GM18907 (cell line): ENCODE data around the gene PRKAR2A.
A peak's percentile ranks its signal among the peaks of the same experiment; 100 is the strongest.
"Not testable (repeated sequence)": the region's sequence is repeated elsewhere in the genome, so short reads cannot be mapped to it uniquely, and the experiment has no call there.

Source experiments
- ATAC-seq: cut with Tn5 transposase; IDR thresholded peaks from one replicate; pipeline ENCODE4 v1.9.1; 2021; ENCODE audit warnings: mild to moderate bottlenecking, moderate library complexity; ENCODE audit not compliant: unreplicated experiment

PRKAR2A gene

DNA sequence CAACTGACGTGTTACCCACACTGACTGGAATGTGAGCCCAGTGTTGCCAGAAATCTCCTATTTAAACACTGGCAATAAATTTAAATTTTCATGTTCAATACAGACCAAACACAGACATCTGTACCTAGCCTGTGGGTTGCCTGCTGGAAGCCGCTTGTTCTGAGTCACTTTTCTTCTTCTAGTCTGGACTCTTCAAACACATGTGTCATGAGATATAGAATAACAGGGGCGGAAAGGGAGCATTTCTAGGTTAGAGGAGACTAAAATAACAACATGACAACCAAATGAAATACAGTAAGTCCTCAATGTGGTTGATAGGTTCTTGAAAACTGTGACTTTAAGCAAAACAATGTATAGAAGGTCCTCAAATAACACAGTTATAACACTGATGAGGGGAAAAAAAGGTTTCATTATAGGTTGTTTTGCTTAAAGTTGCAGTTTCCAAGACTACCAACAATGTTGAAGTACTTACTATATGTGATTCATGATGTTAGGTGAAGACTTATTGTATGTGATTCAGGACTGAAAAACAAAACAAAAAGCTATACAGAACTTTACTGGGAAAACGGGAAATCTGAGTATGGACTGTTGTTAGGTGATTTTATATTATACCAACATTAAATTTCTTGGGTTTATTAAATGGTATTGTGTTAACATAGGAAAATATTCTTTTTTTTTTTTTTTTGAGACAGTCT, 63.1 kb downstream of the PRKAR2A start:
- no peak for ATAC-seq

DNA sequence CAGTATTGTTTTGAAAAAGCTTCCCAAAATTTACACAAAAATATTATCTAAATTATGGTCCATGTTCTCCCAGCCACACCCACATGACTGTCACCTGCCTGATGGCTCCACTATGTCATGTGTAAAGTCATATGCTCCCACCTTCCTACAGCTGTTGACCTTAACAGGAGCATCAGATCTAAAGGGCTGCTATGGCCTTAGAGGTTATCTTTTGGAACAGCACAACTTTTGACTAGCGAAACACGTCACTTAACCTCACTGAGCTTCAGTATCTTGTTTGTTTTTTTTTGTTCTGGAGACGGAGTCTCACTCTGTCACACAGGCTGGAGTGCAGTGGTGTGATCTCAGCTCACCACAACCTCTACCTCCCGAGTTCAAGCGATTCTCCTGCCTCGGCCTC, 64.4 kb downstream of the PRKAR2A start:
- ATAC-seq, result no peak

DNA sequence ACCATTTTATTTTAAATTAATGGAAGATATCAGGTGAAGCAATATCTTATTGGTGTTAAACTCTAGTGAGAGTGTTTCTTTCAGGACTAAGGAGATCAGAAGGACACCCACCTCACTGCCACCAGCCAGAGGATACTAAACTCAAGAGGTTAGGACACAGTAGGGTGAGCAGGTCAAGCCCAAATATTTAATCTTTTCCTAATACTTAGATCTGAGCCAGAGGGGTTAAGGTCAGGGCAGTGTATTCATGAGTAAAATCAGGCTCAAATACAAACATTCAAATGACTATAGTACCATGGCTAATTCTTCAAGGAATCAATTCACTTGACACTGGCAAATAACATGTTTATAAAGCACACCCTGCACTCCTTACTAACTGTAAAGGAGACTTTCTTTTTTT, 65.6 kb downstream of the PRKAR2A start:
- ATAC-seq, result no peak

DNA sequence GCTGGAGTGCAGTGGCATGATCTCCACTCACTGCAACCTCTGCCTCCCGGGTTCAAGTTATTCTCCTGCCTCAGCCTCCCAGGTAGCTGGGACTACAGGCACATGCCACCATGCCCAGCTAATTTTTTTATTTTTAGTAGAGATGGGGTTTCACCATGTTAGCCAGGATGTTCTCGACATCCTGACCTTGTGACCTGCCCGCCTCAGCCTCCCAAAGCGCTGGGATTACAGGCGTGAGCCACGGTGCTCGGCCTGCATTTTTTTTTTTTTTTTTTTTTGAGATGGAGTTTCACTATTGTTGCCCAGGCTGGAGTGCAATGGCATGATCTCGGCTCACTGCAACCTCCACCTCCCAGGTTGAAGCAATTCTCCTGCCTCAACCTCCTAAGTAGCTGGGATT, 69.1 kb downstream of the PRKAR2A start:
- ATAC-seq, result not testable (repeated sequence)

DNA sequence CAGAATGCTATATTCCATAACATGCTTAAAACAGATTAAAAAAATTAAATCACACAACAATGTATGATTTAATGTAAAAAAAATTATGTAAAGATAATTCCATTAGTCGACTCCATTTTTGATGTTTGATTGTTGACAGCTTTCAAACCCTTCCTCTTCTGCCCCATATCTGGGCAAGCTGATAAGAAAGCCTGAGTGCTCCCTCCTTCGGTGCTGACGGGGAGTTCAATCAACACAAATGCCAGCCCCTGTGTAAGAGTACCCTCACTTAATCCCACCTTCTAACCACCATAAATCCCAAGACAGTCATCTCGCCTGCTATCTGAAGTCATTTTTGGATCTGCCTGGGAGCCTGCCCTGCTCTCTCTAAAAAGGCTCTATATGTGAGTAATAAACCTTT, 70.8 kb downstream of the PRKAR2A start:
- ATAC-seq, result no peak

DNA sequence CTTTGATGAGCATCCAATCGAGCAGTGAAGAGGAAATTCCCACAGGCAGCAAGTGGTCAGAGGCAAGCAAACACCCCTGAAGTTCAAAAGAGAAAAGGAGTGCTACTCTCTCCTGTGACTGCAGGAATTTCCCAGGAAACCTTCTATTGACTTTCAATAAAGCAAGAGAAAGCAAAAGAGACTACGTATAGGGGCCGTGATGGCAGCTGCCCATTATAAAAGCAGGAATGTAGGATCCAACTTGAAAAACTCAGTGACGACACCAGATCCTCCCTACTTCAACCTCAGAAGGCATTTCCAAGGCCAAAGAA, 77.5 kb downstream of the PRKAR2A start:
- no peak for ATAC-seq

DNA sequence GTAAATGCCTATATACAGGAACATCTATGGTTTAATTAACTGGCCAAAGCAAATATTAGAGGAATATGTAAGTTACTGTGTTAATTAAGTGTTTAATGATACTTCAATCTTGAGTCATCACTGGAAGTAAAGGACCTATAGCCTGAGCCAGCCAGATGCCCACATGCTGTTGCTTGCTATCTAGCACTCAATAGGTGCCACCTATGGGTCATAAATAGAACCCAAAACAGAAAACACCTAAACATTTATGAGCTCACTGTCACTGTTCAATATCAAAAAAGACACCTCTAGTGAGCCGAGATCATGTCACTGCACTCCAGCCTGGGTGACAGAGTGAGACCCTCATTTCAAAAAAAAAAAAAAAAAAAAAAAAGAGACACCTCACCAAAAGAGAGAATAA, 82.3 kb downstream of the PRKAR2A start:
- no peak for ATAC-seq

DNA sequence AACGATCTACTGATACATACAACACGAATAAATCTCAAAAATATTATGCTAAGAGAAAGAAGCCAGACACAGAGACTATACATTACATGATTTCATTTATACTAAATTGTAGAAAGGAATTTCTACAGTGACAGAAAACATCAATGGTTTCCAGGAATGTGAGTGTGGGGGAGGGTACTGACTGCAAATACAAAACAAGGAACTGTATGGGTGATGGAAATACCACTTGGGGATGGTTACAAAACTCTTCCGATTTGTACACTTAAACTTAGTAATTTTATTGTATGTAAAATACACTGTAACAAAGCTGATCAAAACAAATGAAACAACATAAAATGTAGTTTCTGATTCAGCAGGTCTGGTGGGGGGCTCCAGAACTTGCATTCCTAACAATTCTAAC, 84.9 kb downstream of the PRKAR2A start:
- no peak for ATAC-seq

DNA sequence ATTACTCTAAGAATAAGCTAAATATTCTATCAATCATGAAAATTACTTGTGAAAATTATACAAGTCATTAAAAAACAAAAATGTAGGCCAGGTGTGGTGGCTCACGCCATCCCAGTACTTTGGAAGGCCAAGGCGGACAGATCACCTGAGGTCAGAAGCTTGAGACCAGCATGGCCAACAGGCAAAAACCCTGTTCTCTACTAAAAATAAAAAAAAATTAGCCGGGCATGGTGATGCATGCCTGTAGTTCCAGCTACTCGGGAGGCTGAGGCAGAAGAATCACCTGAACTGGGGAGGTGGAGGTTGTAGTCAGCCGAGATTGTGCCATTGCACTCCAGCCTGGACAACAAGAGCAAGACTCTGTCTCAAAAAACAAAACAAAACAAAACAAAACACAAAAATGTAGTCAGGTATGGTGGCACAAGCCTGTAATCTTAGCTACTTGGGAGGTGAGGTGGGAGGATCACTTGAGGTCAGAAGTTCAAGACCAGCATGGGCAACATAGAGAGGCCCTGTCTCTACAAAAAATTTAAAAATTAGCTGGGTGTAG, 87.6 kb downstream of the PRKAR2A start:
- ATAC-seq, result not testable (repeated sequence)

DNA sequence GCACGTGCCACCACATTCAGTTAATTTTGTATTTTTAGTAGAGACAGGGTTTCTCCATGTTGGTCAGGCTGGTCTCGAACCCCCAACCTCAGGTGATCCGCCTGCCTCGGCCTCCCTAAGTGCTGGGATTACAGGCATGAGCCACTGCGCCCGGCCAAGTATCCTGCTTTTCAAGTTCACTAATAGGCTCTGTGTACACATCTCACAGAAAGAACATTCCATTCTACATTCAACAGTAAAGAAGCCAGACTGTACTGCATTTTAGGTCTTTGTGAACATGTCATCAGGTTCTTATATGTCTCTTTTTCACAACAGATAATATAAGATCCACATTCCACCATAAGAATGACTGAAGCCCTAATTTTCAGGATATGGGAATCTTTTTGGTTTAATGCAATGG, 88.1 kb downstream of the PRKAR2A start:
- ATAC-seq, result not testable (repeated sequence)

DNA sequence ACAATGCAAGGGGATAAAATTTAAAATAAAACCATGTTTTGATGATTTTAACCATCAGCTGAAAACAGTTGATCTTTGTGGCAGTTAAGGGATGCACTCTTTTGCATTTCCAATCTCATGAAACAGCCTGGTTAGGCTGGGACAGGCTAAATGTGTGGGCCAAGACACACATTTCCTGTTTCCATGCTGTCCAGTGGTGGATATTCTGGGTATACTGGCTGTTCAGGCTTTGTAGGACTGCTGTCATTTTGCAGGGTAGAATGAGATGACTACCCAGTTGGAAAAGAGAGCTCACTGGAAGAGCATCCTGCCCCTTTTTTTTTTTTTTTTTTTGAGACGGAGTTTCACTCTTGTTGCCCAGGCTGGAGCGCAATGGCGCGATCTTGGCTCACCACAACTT, 88.6 kb downstream of the PRKAR2A start:
- no peak for ATAC-seq

DNA sequence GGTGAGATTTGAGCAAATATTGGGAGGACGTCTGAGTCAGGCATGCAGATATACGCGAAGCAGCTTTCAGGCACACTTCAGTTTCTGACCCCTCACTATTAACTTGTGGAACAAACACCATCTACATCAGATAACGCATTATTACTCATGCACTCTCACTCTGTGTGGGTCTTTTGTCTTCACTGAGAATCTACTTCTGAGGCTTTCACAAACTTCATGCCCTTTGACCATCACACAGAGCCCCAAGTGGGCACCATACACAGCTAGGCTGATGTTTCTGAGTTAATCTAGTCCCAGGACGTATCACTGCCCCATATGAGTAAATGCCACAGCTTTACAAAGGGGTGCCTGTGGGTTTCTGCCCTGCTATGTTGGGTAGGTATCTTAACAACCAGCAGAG, 91.0 kb downstream of the PRKAR2A start:
- ATAC-seq, result no peak

DNA sequence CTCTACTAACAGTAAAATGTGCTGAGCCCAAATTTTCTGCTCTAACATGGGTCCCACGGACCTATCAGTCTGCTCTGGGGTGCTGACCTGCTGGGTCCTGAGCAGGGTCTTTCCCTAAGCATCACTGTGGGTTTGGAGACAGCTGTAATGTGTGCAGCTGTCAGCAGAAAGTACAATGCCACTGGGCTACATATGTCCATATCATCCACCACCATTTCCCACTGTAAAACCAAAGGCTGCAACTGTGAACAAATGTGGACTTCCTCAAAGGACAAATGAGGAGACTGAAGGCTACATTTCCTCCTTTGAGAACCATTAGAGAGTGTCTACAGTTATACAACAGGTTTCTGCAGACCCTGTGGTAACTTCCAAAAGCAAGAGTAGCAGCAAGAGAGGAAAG, 96.8 kb downstream of the PRKAR2A start:
- ATAC-seq, result no peak

DNA sequence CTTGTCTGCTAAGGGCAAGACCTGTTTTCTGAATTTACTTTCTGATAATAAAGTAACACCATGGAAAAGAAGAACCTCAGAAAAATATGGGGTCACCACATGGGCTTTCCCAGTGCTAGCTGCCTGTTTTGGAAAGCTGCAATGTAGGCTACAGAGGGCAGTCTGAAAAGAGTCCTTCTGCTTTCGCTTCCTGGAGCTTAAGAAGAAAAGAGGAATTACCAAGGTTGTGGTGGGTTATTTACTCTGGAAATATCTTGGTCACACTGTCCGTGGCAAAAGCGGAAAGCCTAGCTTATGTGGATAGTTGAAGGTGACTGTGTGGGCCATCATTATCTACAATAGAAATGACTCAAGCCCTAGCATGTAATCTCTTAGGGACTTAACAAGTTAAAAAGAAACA, 98.9 kb downstream of the PRKAR2A start:
- no peak for ATAC-seq

DNA sequence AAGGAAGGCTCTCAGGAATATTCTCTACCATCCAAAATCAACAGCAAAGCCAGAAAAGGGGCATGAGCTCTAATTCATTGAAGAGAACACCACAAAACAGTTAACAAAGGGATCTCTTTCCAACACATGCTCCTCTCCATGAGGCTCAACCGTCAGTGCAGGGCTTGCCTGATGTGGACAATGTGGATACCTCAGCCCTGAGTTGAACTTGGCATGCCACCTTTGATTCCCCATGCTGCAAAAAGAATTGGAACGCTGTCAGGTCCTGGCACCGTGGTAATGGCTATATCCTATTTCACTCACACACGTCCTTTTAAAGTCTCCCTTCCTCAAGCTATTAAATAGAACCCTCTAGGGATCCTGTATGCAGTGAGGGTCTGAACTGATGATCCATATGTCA, 100.0 kb downstream of the PRKAR2A start:
- ATAC-seq, result no peak

DNA sequence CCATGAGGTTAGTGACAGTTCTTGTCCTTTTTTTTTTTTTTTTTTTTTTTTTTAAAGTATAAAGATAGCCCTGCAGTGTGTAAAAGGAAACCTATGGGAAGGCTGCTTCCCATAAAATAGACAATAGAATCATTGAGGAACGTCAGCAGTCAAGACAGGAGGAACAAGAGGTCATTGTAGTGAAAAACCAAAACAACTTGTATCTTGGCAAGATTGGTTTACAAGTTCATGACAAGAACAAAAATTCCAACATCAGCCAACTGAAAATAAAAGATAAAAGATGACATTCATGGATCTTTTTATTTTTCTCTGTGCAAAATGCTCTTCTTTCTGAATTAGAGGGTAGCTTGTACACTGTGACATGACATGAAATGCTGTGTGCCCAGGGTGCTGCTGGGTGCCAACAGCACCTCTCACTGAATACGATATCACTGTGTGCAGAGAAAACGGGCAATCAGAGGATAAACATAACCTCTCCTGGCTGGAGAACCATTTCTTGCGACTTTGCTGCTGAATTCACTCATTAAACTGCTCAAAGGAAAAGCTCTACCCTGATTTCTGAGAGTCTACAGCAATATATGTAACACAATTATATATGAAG, 100.6 kb downstream of the PRKAR2A start:
- no peak for ATAC-seq

DNA sequence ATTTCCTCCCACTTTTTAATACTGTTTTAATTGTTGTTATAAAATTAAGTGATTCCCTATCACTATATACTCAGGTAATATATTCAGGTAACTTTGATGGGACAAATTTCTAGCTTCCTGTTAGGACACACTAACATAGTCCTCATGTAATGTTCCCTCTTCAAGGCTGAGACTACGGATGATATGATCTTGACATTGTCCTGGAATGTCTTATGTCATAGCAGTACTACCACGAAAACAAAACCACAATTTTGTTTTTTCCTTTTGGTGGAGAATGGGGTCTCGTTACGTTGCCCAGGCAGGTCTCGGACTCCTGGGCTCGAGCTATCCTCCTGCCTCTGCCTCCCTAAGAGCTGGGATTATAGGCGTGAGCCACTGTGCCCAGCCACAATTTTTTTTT, 103.9 kb downstream of the PRKAR2A start:
- no peak for ATAC-seq

DNA sequence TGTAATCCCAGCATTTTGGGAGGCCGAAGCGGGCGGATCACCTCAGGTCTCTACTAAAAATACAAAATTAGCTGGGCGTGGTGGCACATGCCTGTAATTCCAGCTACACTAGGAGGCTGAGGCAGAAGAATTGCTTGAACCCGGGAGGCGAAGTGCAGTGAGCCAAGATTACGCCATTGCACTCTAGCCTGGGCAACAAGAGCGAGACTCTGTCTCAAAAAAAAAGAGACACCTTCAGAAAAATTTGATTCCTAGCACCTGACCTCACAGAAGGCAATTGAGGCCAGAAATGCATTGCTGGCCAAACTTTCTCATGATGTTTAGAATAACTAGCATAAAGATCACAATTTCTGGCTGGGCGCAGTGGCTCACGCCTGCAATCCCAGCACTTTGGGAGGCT, 106.4 kb downstream of the PRKAR2A start:
- not testable (repeated sequence) for ATAC-seq

DNA sequence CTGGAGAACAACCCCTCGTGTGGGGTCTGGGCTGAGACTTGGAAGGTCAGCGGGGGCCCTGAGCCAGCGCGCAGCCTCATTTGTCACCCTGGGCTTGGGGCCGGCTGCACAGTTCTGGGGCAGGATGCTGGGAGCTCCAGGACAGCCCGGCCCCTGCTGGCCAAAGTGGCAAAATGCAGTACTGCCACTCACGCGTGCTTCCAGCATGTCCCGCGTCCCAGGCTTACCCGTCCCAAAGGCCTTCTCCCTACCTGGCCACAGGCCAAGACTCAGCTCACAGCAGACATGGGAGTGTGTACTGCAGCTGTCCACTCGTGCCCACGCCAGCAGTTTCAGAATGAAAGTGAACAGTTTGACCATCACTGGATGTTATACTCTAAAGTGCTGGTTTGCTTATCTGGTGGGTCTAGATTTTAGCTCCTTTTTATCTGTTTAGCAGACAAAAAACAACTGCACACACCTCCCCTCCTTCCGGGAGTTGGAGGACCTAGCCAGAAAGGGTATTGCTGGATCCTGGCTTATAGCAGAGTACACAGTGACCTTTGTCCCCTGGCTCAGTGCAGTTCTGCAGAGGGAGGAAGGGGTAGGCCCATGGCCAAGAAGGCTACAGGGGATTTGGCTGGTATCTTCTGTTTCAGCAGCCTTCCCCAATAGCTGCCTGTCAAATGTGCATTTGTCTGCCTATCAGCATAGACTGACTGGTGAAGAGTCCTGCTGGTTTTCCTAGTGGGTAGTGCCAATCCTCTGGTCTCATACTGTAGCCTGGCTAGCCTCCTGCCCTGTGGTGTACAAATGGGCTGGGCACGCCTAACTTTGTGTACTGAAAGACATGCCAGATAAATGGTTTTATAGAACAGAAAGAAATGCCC, 107.5 kb downstream of the PRKAR2A start:
- ATAC-seq, result peak; percentile 60

DNA sequence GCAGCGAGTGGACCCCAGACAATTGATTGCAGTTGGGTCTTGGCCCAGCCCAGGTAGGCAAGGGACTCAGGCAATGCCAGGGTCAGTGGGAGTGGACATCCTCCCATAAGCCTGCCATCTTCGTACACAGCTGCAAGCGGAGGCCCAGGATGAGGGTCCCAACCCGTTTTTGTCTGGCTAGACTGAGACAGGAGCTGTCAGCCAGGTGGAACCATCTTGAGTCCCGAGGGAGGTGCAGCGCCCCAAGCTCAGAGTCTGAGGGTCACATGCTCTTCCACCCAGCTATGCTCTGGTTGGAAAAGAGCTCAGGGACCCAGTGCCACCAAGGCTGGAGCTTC, 108.1 kb downstream of the PRKAR2A start:
- ATAC-seq, result peak; percentile 27

DNA sequence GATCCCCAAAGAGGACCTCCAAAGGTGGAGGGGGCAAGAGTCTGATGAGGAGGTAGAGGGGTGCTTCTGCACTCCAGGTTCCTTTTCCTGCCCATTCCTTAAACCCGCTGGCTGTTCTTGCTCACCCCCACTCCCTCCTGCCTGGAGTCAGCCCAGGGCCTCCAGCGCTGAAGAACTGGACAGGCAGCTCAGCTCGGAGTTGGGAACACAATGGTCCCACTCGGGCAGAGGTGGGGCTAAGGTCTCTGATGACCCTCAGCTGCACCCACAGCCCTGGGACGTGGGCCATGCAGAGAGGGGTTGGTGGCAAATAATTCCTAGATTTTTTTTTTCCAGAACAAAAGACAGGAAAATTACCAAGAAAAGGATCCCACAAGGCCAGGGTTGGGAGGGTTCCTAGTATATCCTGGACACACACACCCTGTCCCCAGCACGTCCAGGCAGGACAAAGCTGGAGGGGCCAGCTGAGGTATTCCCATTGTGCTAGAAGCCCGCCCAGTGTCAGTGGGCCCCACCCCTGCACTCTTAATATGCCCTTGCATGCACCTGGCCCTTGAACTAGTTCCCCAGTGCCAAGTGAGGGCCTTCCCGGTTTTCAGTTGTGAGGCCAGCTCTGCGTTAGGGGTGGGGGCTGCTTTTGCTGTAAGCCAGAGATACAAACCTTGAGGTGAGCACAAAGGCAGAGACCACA, 108.6 kb downstream of the PRKAR2A start:
- ATAC-seq, result no peak
